Measurements from ENCODE around the gene CWC25. TPM values are rescaled to one million over a fixed set of nuclear protein-coding genes. Genes with fewer than 3 reads are reported as not detected.

Gene CWC25
- total and polyA plus RNA-seq, 9 of the 15 experiments (the other 6 are each of a cell fraction or from before 2014, with no cell fraction given): 16.5 to 27.4 (median 23.0) TPM

DNA sequence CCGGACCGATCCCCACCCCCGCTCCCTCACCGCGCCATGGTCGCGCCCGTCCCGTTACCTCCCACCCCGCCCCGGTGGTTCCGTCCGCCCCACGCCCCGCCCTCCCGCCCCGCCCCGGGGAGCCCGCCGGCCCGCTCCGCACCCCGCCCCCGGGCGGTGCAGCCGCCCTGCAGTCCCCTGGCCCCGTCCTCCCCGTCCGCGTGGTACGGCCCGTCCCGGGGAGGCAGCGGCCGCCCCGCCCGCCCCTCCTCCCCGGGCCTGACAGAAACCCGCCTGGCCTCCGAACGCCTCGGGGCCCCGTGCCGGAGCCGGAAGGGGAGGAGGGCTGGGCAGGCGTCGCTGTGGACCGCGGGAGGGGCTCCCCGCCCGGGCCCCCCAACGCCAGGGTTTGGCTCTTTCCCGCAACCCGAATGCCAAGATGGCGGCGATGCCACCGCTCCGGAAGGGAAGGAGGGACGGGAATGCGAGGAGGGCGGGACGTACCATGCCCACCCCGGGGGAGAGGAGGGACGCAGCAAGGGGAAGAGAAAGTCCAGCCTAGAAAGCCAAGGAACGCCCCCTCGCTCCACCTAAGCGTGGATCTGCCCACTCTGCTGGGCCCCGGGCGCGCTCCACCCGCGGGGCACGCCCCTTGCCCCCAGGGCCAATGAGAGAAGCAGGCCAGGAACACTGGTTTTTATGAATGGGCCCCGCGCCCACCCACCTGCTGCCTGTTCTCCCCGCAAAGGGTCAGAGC is 25.5 kb downstream of the CWC25 start, which contains the start of gene PIP4K2B (continued):
- TF ChIP-seq ATF6 (CRISPR knock-in tag; IDR thresholded peaks at IDR 0.05) (no peak), CGGBP1 (CRISPR knock-in tag; IDR thresholded peaks at IDR 0.05) (no peak; the same call in 1 of the 2 replicates), SRSF1 (IDR thresholded peaks at IDR 0.05; ENCODE audit: low read depth, low read length) (no peak), HCFC1 (IDR thresholded peaks at IDR 0.05; ENCODE audit: low read depth, low read length) (peak; percentile 68), CHD4 (IDR thresholded peaks at IDR 0.05; ENCODE audit: insufficient read depth, insufficient replicate concordance, low read depth, low read length, poor library complexity, severe bottlenecking) (no peak), ZNF707 (CRISPR knock-in tag; conservative IDR thresholded peaks at IDR 0.05) (no peak), CEBPG (CRISPR knock-in tag; IDR thresholded peaks at IDR 0.05) (no peak), CEBPG (tag; conservative IDR thresholded peaks at IDR 0.05 in 1 of 2, IDR thresholded peaks at IDR 0.05 in 1 of 2) (no peak), NCOR1 (IDR thresholded peaks at IDR 0.05) (no peak), ZNF655 (CRISPR knock-in tag; IDR thresholded peaks at IDR 0.05) (0 out of 2 replicates have a peak, but pooled peaks have one; percentile 38), CHD2 (IDR thresholded peaks at IDR 0.05; ENCODE audit: low read depth, low read length) (0 out of 2 replicates have a peak, but pooled peaks have one; percentile 54), TRIM25 (IDR thresholded peaks at IDR 0.05; ENCODE audit: borderline replicate concordance) (no peak), MCM3 (IDR thresholded peaks at IDR 0.05) (no peak), CTCFL (IDR thresholded peaks at IDR 0.05; ENCODE audit: borderline replicate concordance, insufficient read depth, low read depth, low read length, poor library complexity, severe bottlenecking) (no peak), SAP30 (IDR thresholded peaks at IDR 0.05; ENCODE audit: borderline replicate concordance, insufficient read depth, low read depth, low read length, poor library complexity, severe bottlenecking) (no peak), U2AF1 (optimal IDR thresholded peaks at IDR 0.05; ENCODE audit: low read depth, low read length) (no peak), CBX3 (IDR thresholded peaks at IDR 0.05; ENCODE audit: borderline replicate concordance in 1 of 2, low read length in 2 of 2) (no peak; a peak in 1 of 3 replicates), MCM7 (IDR thresholded peaks at IDR 0.05) (no peak)

Data from K562 (cell line).